Measurements from ENCODE around the gene UBIAD1. TPM values are rescaled to one million over a fixed set of nuclear protein-coding genes. Genes with fewer than 3 reads are reported as not detected.
"Not testable (repeated sequence)": the region's sequence is repeated elsewhere in the genome, so short reads cannot be mapped to it uniquely, and the experiment has no call there.

The UBIAD1 gene
- total RNA-seq, 3 donors from 2014 or later (not counting 1 experiment from before 2014, with no cell fraction given), result 21.2 to 22.1 (median 21.7) TPM

- no peaks in the 10 kb centered on the region for H3K27me3 Mint-ChIP-seq (ENCODE audit: low read depth in 2 of 2)
- intact Hi-C loops (cut with micrococcal nuclease), result no loop called here
- TF ChIP-seq CTCF (IDR thresholded peaks at IDR 0.05), result no peak
- ATAC-seq (no peak), DNase-seq (no peak)
- Histone ChIP-seq H3K4me3 (ENCODE audit: low read length) (no peak overlapping the region), H3K4me1 (ENCODE audit: control insufficient read depth, insufficient read depth, low read length) (no peaks in the 10 kb centered on the region), H3K27me3 (ENCODE audit: control insufficient read depth, insufficient read depth, low read length) (no peaks in the 10 kb centered on the region), H3K9me3 (ENCODE audit: control insufficient read depth, insufficient read depth, low read length) (no peaks in the 10 kb centered on the region), H3K36me3 (ENCODE audit: control insufficient read depth, insufficient read depth, low read length) (peaks cover 23% of the 10 kb centered on the region), H3K27ac (ENCODE audit: low read length) (no peak overlapping the region)
- peaks cover 0 to 8% of the 10 kb centered on the region in 2 donors for H3K4me1 Mint-ChIP-seq
- no peaks in the 10 kb centered on the region for H3K36me3 Mint-ChIP-seq
- WGBS (ENCODE audit: insufficient coverage), result 62% methylated on average over 8 of the region's 8 CpGs
- H3K4me3 Mint-ChIP-seq, result no peak overlapping the region
- no peaks in the 10 kb centered on the region for H3K9me3 Mint-ChIP-seq
- H3K27ac Mint-ChIP-seq, result no peak overlapping the region
These were observed 22.0 kb downstream of the UBIAD1 start for GRCh38 chr1:11294951-11295350.

- Mint-ChIP-seq H3K9me3 (no peaks in the 10 kb centered on the region), H3K27me3 (ENCODE audit: low read depth in 2 of 2) (no peaks in the 10 kb centered on the region), H3K27ac (no peak overlapping the region), H3K4me3 (no peak overlapping the region), H3K36me3 (no peaks in the 10 kb centered on the region), H3K4me1 (peaks cover 0 to 8% of the 10 kb centered on the region in 2 donors)
- H3K4me3 ChIP-seq (ENCODE audit: low read length), result no peak overlapping the region
- H3K27me3 ChIP-seq (ENCODE audit: control insufficient read depth, insufficient read depth, low read length), result no peaks in the 10 kb centered on the region
- H3K36me3 ChIP-seq (ENCODE audit: control insufficient read depth, insufficient read depth, low read length), result peaks cover 18% of the 10 kb centered on the region
- WGBS (ENCODE audit: insufficient coverage), result 100% methylated on average over 1 of the region's 2 CpGs
- DNase-seq (peak in 1 of 2 donors; percentile 48), ATAC-seq (no peak)
- H3K27ac ChIP-seq (ENCODE audit: low read length), result no peak overlapping the region
- no peaks in the 10 kb centered on the region for H3K4me1 ChIP-seq (ENCODE audit: control insufficient read depth, insufficient read depth, low read length)
- no peak for TF ChIP-seq CTCF (IDR thresholded peaks at IDR 0.05)
- no peaks in the 10 kb centered on the region for H3K9me3 ChIP-seq (ENCODE audit: control insufficient read depth, insufficient read depth, low read length)
- intact Hi-C loops (cut with micrococcal nuclease), result no loop called here
These were observed 22.9 kb downstream of the UBIAD1 start for GRCh38 chr1:11295905-11296304.

GRCh38 chr1:11297774-11298173, 24.8 kb downstream of the UBIAD1 start:
- not testable (repeated sequence) for ATAC-seq

GRCh38 chr1:11298390-11299224, 25.6 kb downstream of the UBIAD1 start:
- no peak overlapping the region for H3K27ac Mint-ChIP-seq
- intact Hi-C loops (cut with micrococcal nuclease), result no loop called here

More at GRCh38 chr1:11297774-11298173, 24.8 kb downstream of the UBIAD1 start:
- H3K4me1 ChIP-seq (ENCODE audit: control insufficient read depth, insufficient read depth, low read length); H3K4me3 Mint-ChIP-seq; intact Hi-C loops (cut with micrococcal nuclease); H3K27ac ChIP-seq (ENCODE audit: low read length); DNase-seq; H3K4me1 Mint-ChIP-seq; H3K9me3 ChIP-seq (ENCODE audit: control insufficient read depth, insufficient read depth, low read length); H3K27me3 ChIP-seq (ENCODE audit: control insufficient read depth, insufficient read depth, low read length); H3K27ac Mint-ChIP-seq; H3K9me3 Mint-ChIP-seq; H3K36me3 Mint-ChIP-seq; H3K27me3 Mint-ChIP-seq (ENCODE audit: low read depth in 2 of 2); H3K4me3 ChIP-seq (ENCODE audit: low read length): not testable (repeated sequence)
- WGBS (ENCODE audit: insufficient coverage), result 97% methylated on average over 5 of the region's 5 CpGs
- peaks cover 12% of the 10 kb centered on the region for H3K36me3 ChIP-seq (ENCODE audit: control insufficient read depth, insufficient read depth, low read length)

More at GRCh38 chr1:11298390-11299224, 25.6 kb downstream of the UBIAD1 start:
- H3K9me3 Mint-ChIP-seq, result no peaks in the 10 kb centered on the region
- peaks cover 9% of the 10 kb centered on the region for H3K36me3 ChIP-seq (ENCODE audit: control insufficient read depth, insufficient read depth, low read length)
- no peak overlapping the region for H3K4me3 ChIP-seq (ENCODE audit: low read length)
- ATAC-seq (no peak), DNase-seq (no peak)
- H3K4me1 ChIP-seq (ENCODE audit: control insufficient read depth, insufficient read depth, low read length), result no peaks in the 10 kb centered on the region
- no peak overlapping the region for H3K27ac ChIP-seq (ENCODE audit: low read length)
- H3K36me3 Mint-ChIP-seq, result no peaks in the 10 kb centered on the region
- no peaks in the 10 kb centered on the region for H3K9me3 ChIP-seq (ENCODE audit: control insufficient read depth, insufficient read depth, low read length)
- TF ChIP-seq CTCF (IDR thresholded peaks at IDR 0.05), result no peak
- no peaks in the 10 kb centered on the region for H3K27me3 Mint-ChIP-seq (ENCODE audit: low read depth in 2 of 2)
- H3K4me3 Mint-ChIP-seq, result no peak overlapping the region
- peaks cover 0 to 5% of the 10 kb centered on the region in 2 donors for H3K4me1 Mint-ChIP-seq
- 92% methylated on average over 10 of the region's 12 CpGs for WGBS (ENCODE audit: insufficient coverage)
- H3K27me3 ChIP-seq (ENCODE audit: control insufficient read depth, insufficient read depth, low read length), result no peaks in the 10 kb centered on the region

Measured in natural killer cell (primary cell).